COLO668 (cell line): ENCODE data around the gene TARS1.

ENCODE experiments used
- DNase-seq: peaks from one replicate; lab custom pipeline; 2025; ENCODE audit not compliant: unreplicated experiment; lab: John Stamatoyannopoulos, UW

The TARS1 gene

DNA sequence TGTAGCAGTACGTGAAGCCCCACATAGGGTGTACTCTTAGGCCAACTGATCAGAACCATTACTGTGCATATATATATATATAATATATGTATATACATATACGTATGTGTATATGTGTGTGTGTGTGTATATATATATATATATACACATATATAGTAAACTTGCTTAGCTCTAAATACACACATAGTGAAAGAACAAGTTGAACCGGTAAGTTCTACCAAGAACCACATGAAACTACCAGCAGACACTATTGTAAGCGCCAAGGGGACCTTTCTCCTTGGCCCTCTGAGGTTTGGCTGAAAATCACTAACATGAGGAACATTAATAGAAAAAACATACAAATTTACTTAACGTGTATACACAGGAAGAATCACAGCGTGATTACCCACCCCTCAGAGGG, 1.8 kb upstream of the TARS1 start:
- DNase-seq, result no peak

DNA sequence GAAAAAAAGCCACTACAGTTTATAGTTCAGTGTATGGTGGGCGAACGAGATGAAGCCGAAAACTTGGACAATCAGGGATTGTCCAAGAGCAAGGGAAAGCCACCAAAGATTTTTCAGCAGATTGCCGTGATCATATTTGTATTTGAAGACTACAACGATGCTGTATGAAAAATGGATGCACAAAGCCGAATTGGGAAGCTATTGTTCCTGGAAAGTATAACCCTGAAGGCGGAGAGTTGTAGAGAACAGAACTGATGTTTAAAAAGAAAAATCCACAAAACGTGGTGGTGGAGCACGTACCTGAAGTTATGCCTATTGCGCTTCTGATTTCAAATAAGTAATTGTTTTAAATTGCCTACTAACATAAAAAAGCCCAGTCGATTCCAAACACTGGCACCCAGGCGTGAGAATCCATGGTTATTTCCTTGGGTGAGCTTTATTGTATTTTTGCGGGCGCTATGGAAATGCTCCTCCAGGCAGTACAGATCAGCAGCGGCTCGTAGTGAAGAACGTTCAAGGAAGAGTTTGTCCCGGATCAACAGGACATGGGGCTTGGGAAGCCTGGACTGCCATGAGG, 772 bp upstream of the TARS1 start:
- DNase-seq, result no peak

DNA sequence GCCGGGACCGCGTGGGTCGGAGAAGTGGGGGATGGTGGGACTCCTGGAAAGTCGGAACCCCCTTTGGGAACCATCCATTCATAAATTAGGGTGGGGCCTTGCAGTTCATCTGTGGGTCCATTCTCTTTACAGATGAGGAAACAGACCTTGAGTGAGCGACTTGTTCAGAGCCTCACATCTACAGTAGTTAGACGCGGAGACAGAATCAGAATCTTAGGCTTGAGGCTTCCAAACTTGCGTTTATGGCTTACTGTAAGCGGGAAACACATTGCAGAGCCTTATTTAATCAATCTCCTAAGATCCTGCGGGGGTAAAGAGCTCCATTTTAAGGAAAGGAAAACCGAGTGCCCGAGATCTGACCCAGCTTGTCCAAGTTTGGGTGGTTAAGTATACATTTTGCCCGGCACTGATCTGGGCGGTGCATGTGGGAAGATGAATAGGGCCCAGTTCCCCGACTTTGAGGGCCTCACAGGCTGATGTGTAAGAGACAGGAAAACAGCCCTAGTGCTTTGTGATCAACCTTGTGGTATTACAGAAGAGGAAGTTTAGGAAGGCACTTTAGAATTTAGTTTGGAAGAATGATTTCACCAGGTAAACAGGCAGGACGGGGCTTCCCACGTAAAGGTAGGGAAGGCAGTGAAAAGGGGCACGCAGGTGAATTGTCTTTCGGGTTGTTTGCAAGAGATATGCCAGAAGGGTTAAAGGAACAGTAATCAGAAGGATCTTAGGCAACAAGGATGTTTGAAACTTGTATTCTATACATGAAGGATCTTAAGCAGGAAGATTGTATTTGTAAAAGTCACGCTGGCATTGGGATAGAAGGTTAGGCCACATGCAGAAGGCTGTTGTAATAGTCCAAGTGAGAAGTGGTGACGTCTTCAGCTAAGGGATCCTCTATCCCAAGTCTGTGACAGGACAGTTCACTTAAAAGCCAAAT, 744 bp downstream of the TARS1 start:
- DNase-seq, result peak; percentile 48

DNA sequence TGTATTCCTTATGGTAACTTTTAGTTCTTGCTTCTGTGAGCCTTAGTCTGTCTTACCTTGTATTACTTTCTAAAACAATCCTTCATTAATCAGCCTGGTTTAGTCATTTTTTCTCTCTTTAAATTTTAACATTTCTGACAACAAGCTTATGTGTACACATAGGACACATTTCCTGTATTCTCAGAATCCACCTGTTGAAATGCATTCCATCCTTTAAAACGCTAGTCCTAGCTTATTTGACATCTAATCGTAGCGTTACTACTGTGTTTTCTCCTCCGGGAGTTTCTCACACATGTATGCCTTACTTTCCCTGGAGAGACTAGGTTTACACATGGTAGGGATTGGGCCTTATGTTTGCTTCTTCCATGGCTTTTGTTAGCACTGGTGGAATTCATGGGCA, 3.8 kb downstream of the TARS1 start:
- no peak for DNase-seq

DNA sequence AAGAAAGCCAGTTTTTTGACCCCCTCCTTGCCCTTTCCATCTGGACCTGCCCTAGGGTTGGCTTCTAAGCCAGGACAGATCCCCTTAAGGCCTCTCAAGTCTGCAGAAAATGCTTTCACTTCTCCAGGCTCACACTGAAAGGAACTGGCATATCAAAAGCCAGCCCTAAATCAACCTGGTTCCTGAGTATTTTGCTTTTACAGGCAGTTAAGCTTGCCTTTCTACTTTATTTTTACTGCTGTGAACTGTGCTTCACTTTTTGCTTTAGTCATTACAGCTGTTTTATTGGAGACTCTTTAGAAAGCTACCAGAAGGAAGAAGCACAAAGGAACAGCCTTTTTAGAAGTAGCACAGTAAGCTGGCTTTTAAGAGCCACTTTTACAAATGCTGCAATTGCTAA, 5.0 kb downstream of the TARS1 start:
- DNase-seq, result no peak

DNA sequence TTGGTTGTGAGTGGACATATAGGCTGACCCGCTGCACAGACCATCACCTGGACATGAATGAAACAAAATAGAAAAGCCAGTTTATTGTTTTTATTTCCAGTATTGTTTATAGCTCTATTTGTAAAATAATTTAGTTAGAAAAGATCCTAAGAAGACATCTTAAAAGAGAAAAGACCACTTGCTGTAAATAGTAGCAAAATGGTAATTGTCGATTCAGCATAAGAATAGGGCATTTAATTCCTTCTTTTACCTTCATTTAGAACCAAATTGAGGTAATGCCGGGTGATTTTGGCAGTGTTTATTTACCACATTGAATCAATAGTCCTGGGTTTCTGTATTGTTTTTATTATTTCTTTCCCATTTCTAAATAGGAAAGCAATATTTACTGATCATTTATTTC, 7.4 kb downstream of the TARS1 start:
- DNase-seq, result no peak

DNA sequence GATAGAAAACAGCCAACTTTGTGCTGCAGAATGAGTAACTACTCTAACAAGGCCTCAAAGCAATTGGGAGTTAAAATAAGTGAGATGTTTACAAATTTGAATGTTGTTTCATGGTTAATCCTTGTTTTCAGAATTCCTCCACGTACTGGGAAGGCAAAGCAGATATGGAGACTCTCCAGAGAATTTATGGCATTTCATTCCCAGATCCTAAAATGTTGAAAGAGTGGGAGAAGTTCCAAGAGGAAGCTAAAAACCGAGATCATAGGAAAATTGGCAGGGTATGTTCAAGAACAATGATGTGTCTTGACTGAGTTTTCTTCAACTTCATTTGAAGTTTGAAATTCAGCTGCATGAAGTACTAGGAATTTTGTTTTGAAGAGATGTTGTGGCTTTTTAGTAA, 16.4 kb downstream of the TARS1 start:
- DNase-seq, result no peak

DNA sequence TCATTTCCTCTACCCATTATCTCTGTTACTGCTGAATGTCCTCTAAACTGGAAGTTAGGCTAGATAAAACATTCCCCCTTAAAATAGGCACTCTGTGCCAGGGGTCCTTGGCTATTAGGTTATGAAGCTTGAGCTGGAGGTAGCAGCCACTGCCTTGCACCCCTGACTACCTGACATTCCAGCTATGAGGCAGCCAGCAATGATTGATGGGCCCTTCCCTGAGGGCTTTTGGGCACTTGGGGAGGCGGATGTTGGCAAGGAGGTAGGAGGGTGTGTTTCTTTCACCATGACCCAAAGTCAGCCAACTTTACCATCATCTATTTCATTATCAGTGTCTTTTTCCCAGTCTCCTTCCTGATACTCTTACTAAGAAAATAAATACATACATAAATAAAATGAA, 17.1 kb downstream of the TARS1 start:
- no peak for DNase-seq

DNA sequence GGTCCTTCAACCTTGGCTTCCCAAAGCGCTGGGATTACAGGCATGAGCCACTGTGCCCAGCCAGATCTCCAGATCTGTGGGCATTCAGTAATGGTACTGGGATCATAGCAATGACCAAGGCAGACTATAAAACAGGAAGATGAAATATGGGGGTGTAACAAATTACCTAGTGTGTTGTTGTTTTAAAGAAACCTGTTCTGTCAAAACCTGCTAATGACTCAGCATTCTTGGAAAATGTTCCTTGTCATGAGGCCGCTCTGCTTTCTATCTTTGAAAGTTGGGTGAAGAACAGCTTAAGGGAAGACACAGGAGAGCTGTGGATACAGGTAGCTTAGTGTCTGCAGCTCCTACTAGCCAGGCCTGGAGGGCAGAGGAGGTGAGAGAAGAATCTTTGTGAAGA, 19.4 kb downstream of the TARS1 start:
- DNase-seq, result no peak

DNA sequence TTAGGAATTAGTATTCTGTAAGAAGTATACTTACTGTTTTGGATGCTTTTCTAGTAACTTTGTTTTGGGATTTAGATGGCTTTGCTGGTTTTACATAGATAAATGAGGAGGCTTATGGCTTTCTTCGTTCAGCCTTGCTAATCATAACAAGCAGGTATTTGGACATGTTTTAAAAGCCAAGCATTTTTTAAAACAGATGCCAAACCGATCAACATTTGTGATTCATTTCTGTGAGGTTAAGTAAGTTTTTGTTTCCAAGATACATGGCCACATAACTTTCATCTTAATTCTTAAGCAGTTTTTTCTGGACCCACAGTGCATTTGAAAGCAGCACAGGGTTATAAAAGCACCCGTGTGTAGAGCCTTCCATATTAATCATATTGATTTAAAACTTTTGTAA, 21.7 kb downstream of the TARS1 start:
- no peak for DNase-seq

DNA sequence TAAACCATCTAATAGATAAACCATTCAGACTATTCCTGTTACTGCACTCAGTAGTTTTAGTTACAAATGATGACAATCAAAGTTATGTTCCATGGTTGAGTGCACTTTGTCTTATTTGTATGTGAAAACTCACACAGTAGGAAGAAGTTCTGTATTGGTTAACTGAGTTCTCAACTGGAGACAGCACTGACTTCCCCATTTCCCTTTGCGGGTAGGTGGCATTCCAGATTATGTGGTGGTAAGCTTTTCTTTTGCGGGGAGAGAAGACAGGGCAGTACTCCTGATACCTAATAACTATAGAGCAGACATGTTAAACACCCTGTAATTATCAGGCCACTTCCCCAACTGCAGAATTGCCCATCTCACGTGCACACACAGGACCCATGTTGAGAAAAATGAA, 24.4 kb downstream of the TARS1 start:
- DNase-seq, result no peak

DNA sequence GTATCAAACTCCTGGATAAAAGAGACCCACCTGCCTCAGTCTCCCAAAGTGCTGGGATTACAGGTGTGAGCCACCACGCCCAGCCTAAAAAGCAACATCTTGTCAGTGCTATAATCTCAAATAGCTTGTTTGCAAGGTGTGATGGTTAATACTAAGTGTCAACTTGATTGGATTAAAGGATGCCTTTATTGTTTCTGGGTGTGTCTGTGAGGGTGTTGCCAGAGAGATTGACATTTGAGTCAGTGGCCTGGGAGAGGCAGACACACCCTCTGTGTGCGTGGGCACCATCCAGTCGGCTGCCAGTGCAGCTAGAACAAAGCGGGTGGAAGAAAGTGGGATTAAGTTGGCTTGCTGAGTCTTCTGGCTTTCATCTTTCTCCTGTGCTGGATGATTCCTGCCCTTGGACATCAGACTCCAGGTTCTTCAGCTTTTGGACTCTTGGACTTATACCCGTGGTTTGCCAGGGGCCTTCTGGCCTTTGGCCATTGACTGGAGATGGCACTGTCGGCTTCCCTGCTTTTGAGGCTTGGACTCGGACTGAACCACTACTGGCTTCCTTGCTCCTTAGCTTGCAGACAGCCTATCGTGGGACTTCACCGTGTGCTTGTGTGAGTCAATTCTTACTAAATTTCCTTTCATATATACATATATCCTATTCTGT, 28.1 kb downstream of the TARS1 start:
- no peak for DNase-seq

DNA sequence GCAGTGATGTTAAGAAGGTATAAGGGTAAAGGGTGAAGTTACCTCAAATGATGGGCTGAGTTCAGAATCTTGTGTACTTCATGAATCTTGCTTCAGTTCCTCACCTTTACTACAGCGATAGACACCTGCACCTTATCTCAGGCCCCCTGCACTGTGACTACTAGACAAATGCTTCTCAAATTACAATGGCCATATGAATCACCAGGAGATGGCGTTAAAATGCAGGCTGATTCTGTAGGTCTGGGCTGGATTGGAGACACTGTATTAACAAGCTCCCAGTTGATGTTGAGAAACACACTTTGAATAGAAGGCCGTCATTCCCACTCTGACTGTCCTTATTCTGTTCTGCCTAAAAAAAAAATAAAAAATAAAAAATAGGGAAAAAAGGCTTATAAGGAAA, 29.8 kb downstream of the TARS1 start:
- peak; percentile 12 for DNase-seq

DNA sequence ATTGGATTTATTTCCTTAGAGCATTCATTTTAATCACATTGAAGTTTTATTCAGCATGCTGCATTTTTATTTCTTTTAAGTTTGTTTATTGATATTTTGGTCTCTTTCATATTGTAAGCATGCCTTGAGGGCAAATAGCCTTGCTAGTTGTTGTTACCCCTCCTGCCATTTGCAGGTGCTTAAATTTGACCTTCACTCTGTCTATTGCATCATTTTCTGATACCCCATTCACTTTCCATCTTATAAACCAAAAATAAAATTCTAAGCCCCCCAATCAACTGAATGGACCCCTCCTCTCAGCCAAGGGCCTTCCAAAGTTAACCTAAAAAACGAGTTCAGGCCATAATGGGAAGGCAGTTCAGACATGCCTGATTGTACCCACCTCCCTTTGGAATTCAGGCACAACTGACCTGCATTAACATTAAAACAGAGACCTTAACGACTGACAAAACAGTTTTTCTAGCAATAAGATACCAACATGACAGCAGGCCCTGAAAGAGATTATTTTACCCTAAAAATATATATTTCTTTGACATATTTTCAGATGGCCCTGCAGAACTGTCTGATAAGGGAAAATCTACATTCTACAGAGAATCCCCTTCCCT, 32.1 kb downstream of the TARS1 start:
- DNase-seq, result no peak

DNA sequence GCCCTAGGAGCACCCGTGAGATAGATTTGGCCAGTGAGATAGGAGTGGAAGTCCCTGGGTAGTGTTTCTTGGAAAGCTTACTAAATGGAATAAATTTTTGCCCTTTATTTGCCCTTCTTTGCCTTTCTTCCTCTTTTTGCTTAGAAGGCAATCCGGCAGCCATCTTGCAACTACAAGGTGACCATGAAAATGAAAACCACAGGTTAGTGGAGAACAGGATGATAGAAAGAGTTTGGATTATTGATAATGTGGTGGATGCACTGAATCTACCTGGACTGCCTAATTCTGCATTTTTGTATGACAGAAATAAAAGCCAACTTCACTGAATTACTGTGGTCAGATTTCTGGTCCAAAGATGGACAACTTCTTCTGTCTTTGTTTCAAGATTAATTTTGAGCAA, 33.2 kb downstream of the TARS1 start:
- DNase-seq, result no peak

DNA sequence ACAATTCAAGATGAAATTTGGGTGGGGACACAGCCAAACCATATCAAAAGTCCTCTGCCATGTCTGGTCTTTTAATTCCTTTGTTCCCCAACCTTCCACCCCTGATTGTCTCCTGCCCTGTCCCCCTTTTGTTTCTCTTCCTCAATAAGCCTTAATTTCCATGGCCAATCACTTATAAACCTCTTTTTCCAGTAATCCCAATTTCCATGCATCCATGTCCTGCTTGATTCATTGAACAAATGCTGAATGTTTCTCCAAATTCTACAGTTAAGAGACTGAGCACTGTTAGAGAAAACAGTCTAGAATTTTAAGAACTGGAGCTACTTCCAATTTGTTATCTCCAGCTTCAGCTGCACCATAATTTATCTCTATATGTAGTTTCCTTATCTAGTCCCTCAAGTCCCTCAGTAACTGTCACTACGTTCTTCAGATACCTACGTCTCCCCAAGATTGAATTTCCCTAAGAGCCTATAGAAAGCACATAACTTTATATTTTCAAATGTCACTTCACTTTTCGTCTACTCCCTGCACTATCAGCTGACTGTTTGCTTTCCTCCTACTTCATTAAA, 34.2 kb downstream of the TARS1 start:
- DNase-seq, result no peak

DNA sequence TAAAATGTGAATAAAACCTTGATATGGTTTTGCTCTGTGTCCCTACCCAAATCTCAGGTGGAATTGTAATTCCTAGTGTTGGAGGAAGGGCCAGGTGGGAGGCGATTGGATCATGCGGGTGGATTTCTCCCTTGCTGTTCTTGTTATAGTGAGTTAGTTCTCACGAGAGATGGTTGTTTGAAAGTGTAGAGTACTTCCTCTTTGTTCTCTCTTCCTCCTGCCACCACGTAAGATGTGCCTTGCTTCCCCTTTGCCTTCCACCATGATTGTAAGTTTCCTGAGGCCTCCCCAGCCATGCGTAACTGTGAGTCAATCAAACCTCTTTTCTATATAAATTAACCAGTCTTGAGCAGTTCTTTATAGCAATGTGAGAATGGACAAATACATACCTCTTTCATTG, 34.9 kb downstream of the TARS1 start:
- DNase-seq, result no peak

DNA sequence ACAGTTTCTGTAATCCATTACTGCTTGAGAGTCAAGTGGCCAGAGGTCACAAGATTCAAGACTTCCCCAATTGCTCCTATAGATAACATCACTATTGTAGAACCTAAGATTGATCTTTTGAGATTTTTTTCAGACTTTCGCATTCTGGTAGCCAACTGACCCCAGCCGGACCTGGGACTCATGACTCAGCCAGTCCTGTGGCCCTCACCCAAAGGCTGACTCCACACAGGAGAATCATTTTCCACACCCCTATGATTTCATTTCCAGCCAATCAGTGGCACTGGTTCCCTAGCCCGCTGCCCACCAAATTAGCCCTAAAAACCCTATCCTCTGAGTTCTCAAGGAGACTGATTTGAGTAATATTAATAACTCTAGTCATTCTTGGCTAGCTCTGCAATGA, 36.2 kb downstream of the TARS1 start:
- no peak for DNase-seq

DNA sequence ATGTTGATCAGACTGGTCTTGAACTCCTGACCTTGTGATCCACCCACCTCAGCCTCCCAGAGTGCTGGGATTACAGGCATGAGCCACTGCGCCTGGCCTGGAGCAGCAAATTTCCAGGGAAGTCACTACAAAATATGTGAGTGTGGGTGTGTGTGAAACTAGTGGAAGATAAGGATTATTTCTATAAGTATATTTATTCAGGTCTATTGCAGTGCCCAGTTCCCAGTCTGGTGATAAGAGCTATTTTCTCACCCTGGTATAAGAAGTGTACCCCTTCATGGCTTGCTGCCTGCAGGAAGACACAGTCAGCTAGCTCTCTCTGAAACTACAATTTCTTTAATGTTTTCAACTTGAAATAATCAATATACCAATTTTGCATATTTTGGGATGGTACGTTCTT, 37.1 kb downstream of the TARS1 start:
- no peak for DNase-seq

DNA sequence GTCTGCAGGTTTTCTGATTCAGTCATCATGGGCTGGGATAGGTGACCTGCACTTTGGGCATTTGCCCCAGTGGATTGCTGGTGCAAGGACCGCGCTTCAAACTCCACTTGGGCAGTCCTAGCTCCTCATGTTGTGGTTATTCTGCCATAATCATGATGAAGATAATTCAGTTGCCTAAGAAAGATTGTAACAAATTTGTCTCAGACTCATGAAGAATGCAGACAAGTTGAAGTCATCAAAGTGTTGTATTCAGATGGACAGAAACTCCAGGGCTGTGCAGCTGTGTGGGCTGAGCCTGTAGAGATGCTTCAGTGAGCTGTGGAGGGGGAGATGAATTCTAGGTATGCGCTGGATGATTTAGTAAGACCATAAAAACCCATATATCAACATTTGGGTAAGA, 38.5 kb downstream of the TARS1 start:
- DNase-seq, result no peak

DNA sequence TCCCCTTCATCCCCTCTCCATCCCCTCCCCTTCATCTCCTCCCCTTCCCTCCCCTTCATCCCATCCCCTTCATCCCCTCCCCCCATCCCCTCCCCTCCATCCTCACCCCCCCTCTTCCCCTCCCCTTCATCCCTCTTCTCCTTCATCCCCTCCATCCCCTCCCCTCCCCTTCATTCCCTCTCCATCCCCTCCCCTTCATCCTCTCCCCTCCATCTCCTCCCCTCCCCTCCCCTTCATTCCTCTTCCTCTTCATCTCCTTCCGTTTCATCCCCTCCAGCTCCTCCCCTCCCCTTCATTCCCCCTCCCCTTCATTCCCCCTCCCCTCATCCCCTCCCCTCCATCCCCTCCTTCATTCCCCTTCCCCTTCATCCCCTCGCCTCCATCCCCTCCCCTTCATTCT, 40.1 kb downstream of the TARS1 start:
- DNase-seq, result no peak

DNA sequence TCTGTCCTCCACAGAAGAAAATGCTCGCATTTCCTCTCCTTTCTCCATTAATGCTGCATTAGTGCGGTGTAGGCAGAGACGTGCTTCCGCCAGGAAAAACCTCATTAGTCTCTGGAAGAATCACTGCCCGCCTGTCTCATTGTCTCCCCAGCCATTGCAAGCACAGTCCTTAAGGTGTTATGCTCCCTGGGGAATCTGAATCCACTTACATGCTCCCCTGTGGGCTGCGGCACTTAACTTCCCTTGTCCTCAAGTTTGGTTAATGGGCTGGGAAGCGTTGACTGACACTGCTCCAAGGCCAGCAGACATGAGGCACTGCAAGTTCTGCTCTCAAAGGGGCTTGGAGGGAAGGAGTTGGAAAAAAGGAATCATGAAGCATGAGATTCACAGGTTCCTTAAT, 41.6 kb downstream of the TARS1 start:
- no peak for DNase-seq
